Measurements from ENCODE around the gene C15orf40. TPM values are rescaled to one million over a fixed set of nuclear protein-coding genes. Genes with fewer than 3 reads are reported as not detected.

Gene C15orf40
- total RNA-seq, 4 donors from 2014 or later = 13.4 to 21.0 (median 15.4) TPM

DNA sequence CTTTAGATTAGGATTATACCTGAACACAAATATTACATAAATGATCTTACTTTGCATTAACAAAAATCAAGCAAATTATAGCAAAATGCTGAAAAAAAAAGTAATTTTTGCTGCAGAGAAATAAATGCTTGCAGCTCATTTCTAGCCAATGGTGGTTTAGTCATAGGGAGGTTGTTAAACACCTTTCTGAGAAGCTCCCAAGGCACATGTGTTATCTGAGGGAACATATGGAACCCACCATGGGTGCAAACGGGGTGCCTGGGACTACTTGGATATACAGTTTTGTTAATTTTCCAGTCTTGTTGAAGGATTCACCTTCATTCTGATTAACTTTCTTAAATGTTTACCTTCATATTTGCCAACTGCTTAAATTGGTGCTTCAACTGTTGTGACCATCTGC, 34.4 kb downstream of the C15orf40 start:
- Histone ChIP-seq H3K4me1 (no peaks in the 10 kb centered on the region), H3K4me3 (no peak overlapping the region), H3K27me3 (no peaks in the 10 kb centered on the region), H3K27ac (no peak overlapping the region), H3K9me3 (no peaks in the 10 kb centered on the region), H3K36me3 (peaks cover 0 to 9% (median 0%) of the 10 kb centered on the region in 3 donors)
- no peak for DNase-seq (ENCODE audit: low spot score in 2 of 2)
- 77 to 87% methylated on average over 1 of the region's 1 CpG for WGBS, 2 donors
- TF ChIP-seq POLR2A (IDR thresholded peaks at IDR 0.05) = no peak
- TF ChIP-seq, protein P1, sequence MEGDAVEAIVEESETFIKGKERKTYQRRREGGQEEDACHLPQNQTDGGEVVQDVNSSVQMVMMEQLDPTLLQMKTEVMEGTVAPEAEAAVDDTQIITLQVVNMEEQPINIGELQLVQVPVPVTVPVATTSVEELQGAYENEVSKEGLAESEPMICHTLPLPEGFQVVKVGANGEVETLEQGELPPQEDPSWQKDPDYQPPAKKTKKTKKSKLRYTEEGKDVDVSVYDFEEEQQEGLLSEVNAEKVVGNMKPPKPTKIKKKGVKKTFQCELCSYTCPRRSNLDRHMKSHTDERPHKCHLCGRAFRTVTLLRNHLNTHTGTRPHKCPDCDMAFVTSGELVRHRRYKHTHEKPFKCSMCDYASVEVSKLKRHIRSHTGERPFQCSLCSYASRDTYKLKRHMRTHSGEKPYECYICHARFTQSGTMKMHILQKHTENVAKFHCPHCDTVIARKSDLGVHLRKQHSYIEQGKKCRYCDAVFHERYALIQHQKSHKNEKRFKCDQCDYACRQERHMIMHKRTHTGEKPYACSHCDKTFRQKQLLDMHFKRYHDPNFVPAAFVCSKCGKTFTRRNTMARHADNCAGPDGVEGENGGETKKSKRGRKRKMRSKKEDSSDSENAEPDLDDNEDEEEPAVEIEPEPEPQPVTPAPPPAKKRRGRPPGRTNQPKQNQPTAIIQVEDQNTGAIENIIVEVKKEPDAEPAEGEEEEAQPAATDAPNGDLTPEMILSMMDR (IDR thresholded peaks at IDR 0.05) = no peak
- TF ChIP-seq EP300 (IDR thresholded peaks at IDR 0.05) = no peak

DNA sequence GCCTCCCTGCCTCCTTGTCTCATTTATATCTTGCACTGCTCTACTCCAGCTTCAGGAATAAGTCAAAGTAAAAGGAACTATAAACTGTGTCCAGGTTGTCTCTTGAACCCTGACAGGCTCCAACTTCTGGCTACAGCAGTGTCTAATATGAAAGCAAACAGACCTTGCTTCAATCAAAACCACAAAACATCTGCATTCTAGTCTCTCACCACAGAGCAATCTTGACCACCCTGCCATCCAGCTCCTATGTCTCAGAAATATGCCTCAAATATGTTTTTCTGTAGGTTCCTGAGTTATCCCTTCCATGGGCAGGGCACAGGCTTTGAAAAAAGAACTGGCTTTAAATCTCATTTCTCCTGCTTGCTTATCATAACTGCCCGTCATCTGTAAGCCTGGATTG, 38.4 kb downstream of the C15orf40 start:
- no peaks in the 10 kb centered on the region for H3K27me3 ChIP-seq
- H3K36me3 ChIP-seq = peaks cover 0 to 5% (median 0%) of the 10 kb centered on the region in 3 donors
- no peaks in the 10 kb centered on the region for H3K9me3 ChIP-seq
- H3K4me1 ChIP-seq = no peaks in the 10 kb centered on the region
- TF ChIP-seq, protein P1 (IDR thresholded peaks at IDR 0.05) = no peak
- no peak for TF ChIP-seq POLR2A (IDR thresholded peaks at IDR 0.05)
- TF ChIP-seq EP300 (IDR thresholded peaks at IDR 0.05) = no peak
- DNase-seq (ENCODE audit: low spot score in 2 of 2) = no peak
- 90 to 94% methylated on average over 1 of the region's 1 CpG for WGBS, 2 donors
- no peak overlapping the region for H3K4me3 ChIP-seq
- H3K27ac ChIP-seq = no peak overlapping the region

DNA sequence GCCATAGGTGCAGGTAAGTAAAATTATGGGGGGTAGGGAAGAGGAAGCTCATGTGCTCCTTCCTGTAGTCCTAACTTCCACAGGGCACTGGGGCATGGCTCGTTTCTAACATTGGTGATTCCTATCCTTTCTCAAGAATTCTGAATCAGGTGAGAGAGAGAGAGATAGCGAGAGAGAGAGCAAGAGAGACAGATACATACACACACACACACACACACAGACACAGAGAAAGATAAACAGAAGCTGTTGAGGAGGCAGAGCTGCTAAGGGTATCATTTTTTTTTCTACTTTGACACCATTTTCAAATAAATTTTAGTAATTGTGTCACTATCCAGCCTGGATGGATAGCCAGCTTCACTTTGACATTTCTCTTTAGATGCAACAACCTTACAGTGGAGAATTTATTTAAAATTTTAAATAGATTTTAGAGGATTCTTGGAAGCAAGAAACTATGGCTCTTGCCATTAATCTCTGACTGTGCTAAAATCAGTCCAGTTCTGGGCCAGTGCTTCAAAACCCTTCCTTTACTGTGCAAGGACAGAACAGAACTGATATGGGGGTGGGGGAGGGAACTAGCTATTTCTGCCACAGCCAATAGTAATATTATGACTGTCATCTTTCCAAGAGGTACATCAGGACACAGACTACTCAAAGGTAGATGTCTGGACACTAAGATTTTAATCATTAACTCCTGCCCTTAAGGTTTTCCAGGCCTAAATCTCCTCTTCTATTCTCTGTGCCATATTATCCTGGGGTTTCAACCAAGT, 40.0 kb downstream of the C15orf40 start:
- WGBS, 2 donors = 67 to 81% methylated on average over 2 of the region's 2 CpGs
- H3K4me1 ChIP-seq = no peaks in the 10 kb centered on the region

DNA sequence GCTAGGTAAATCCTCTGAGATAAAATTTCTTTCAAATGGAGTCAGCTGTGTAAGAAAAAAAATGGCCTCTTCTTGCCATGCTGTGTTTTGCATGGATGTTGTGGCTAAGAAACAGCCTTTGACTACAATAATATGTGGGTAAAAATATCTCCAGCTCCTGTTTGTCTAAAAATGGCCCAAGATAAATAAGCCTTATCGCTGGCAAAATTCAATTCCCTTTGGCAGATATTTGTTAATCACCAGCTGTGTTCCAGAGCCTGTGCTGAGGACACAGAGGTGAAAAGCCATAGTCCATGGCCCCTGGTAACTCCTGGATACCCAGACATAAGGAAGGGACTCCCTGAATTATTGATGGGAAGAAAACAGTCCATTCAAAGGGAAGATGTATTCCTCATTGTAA, 40.7 kb downstream of the C15orf40 start:
- Histone ChIP-seq H3K9me3 (no peaks in the 10 kb centered on the region), H3K36me3 (no peaks in the 10 kb centered on the region), H3K4me1 (no peaks in the 10 kb centered on the region), H3K27me3 (no peaks in the 10 kb centered on the region), H3K27ac (no peak overlapping the region), H3K4me3 (no peak overlapping the region)
- 69 to 80% methylated on average over 1 of the region's 1 CpG for WGBS, 2 donors
- DNase-seq (ENCODE audit: low spot score in 2 of 2) = no peak
- no peak for TF ChIP-seq EP300 (IDR thresholded peaks at IDR 0.05)
- TF ChIP-seq, protein P1 (IDR thresholded peaks at IDR 0.05) = no peak
- TF ChIP-seq POLR2A (IDR thresholded peaks at IDR 0.05) = no peak

More for the DNA sequence above, 40.0 kb downstream of the C15orf40 start:
- Histone ChIP-seq H3K27ac (no peak overlapping the region), H3K36me3 (no peaks in the 10 kb centered on the region), H3K27me3 (no peaks in the 10 kb centered on the region), H3K4me3 (no peak overlapping the region), H3K9me3 (no peaks in the 10 kb centered on the region)
- TF ChIP-seq, protein P1 (IDR thresholded peaks at IDR 0.05) = no peak
- TF ChIP-seq POLR2A (IDR thresholded peaks at IDR 0.05) = no peak
- no peak for TF ChIP-seq EP300 (IDR thresholded peaks at IDR 0.05)
- DNase-seq (ENCODE audit: low spot score in 2 of 2) = no peak

DNA sequence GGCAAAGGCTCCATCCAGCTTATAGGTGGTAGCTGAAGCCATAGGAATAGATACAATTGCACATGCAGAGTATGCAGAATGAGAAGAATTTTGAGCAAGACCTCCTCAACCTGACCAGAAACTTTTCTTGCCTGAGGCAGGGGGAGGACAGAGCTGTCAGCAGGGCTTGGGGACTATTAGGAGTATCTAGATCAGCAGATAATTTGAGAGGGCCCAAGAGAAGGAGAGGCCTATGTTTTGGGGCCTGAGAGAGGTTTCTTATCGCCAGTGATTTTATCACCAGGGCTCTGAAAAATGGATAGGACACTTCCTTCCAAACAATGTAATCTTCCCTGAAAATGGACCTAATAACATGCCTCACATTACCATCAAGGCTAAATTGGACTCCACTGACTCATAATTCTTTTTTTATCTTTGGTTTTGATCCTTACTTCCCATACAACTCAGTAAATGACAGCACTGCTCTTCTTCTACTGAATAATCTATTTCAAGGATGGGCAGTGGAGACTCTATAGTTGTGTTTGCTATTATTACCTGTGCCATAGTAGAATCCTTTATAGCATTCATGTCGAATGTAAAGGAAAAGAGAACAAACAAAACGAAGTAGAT, 41.3 kb downstream of the C15orf40 start:
- no peaks in the 10 kb centered on the region for H3K27me3 ChIP-seq
- WGBS, 2 donors = 74 to 80% methylated on average over 3 of the region's 3 CpGs
- DNase-seq (ENCODE audit: low spot score in 2 of 2) = no peak
- no peak overlapping the region for H3K4me3 ChIP-seq
- H3K27ac ChIP-seq = no peak overlapping the region
- no peaks in the 10 kb centered on the region for H3K36me3 ChIP-seq
- no peaks in the 10 kb centered on the region for H3K9me3 ChIP-seq
- no peaks in the 10 kb centered on the region for H3K4me1 ChIP-seq
- TF ChIP-seq POLR2A (IDR thresholded peaks at IDR 0.05) (no peak), EP300 (IDR thresholded peaks at IDR 0.05) (no peak)
- TF ChIP-seq, protein P1 (IDR thresholded peaks at IDR 0.05) = no peak
